K562 (cell line): ENCODE results near the gene RPS10. TPM values are rescaled to one million over a fixed set of nuclear protein-coding genes. Genes with fewer than 3 reads are reported as not detected.
"Not testable (repeated sequence)": the region's sequence is repeated elsewhere in the genome, so short reads cannot be mapped to it uniquely, and the experiment has no call there.

ENCODE experiments used
- ATAC-seq: fragments of 200-7000 bp; cut with Tn5 transposase; 3 replicates; pipeline ENCODE4 v1.9.1; 2020; ENCODE audit warnings: moderate library complexity
- BruUV-seq: library from RNA; stranded (reverse); fragments of 400-500 nt; replicated peaks from 2 replicates; lab custom pipeline; 2021; lab: Mats Ljungman, UMichigan
- CTCF ChIA-PET: fragments of 300-600 bp; formaldehyde crosslinking; extraction: SDS; loops from one replicate; lab custom pipeline; 2021; ENCODE audit warnings: low intra/inter-chr PET ratio; lab: Yijun Ruan, JAX
- POLR2A ChIA-PET: fragments of 300-600, 350-650 bp; sonication (Branson Sonifier 250); formaldehyde crosslinking; extraction: SDS; loops from one replicate; lab custom pipeline; 2021; ENCODE audit warnings: antibody characterized with exemption, inconsistent platforms; lab: Yijun Ruan, JAX
- DNase-seq, 4 experiments: peaks; one replicate each; pipeline versions ENCODE4 v3.0.0 to v3.0.0-alpha.2; 2011 to 2018; ENCODE audit warnings: low spot score in 3 of 4, mixed read lengths in 3 of 4; ENCODE audit errors: extremely low read depth in 1 of 4
- FAIRE-seq: peaks from 2 replicates; lab custom pipeline; 2011; peaks lifted over from hg19 to GRCh38; lab: Jason Lieb, UNC
- H2AFZ ChIP-seq: 2 replicates; pipeline ENCODE4 v1.6.0; 2011; ENCODE audit warnings: low read depth, low read length, control low read depth, inconsistent platforms
- H3K27ac ChIP-seq: fragments of 200-600 bp; 3 replicates; pipeline ENCODE4 v1.8.0; 2011; ENCODE audit warnings: low read depth, mild to moderate bottlenecking, control low read depth, inconsistent platforms, low read length, moderate library complexity, mixed read lengths; ENCODE audit errors: extremely low read depth
- H3K27me3 ChIP-seq, 2 experiments: fragments of 300-600 bp in 1 of 2; 2 replicates in 1 of 2; 3 replicates in 1 of 2; pipeline versions ENCODE4 v1.6.0 to v1.8.0; 2011; ENCODE audit warnings: inconsistent platforms in 2 of 2, low read length in 2 of 2, mild to moderate bottlenecking in 1 of 2, mixed read lengths in 1 of 2, moderate library complexity in 1 of 2; ENCODE audit not compliant: control insufficient read depth in 2 of 2, insufficient read depth in 2 of 2
- H3K36me3 ChIP-seq: fragments of 300-600 bp; 3 replicates; pipeline ENCODE4 v1.8.0; 2011; ENCODE audit warnings: mild to moderate bottlenecking, low read length, inconsistent platforms; ENCODE audit not compliant: control insufficient read depth, insufficient read depth
- H3K4me1 ChIP-seq, 2 experiments: fragments of 200-600 bp in 1 of 2; replicated peaks in 1 of 2; 2 replicates in 1 of 2; 3 replicates in 1 of 2; pipeline versions ENCODE4 v1.5.1 to v1.8.0; 2011; ENCODE audit warnings: inconsistent platforms in 2 of 2, low read length in 2 of 2, mild to moderate bottlenecking in 1 of 2, mixed read lengths in 1 of 2, moderate library complexity in 1 of 2; ENCODE audit not compliant: control insufficient read depth in 2 of 2, insufficient read depth in 2 of 2
- H3K4me2 ChIP-seq: 2 replicates; pipeline ENCODE4 v1.6.1; 2011; ENCODE audit warnings: low read length, control low read depth, inconsistent platforms, mixed read lengths; ENCODE audit not compliant: insufficient read depth
- H3K4me3 ChIP-seq: fragments of 200-600 bp; sonication (generic), shearing (Covaris generic); 2 replicates; pipeline ENCODE4 v1.5.1; 2016; ENCODE audit warnings: control low read depth, inconsistent platforms
- H3K79me2 ChIP-seq: fragments of 200-600 bp; 3 replicates; pipeline ENCODE4 v1.8.0; 2011; ENCODE audit warnings: low read length, inconsistent platforms; ENCODE audit not compliant: control insufficient read depth, insufficient read depth
- H3K9ac ChIP-seq, 2 experiments: 2 replicates each; pipeline versions ENCODE4 v1.6.0 to v1.6.1; 2011; ENCODE audit warnings: low read depth in 2 of 2, low read length in 2 of 2, control low read depth in 1 of 2, inconsistent platforms in 1 of 2, mild to moderate bottlenecking in 1 of 2, mixed read lengths in 1 of 2; ENCODE audit not compliant: insufficient read depth in 1 of 2
- H3K9me1 ChIP-seq: one replicate; pipeline ENCODE4 v1.6.0; 2011; ENCODE audit warnings: inconsistent platforms, mild to moderate bottlenecking, low read length, moderate library complexity; ENCODE audit not compliant: control insufficient read depth, insufficient read depth
- H3K9me3 ChIP-seq: replicated peaks from 2 replicates; pipeline ENCODE4 v1.5.1; 2011; ENCODE audit warnings: low read depth, low read length, inconsistent platforms; ENCODE audit not compliant: control insufficient read depth, insufficient read depth
- H4K20me1 ChIP-seq: replicated peaks from 2 replicates; pipeline ENCODE4 v1.6.1; 2011; ENCODE audit warnings: low read length, inconsistent platforms, mixed read lengths; ENCODE audit not compliant: control insufficient read depth, insufficient read depth
- BDP1 ChIP-seq: IDR thresholded peaks from 3 replicates; pipeline ENCODE4 v1.6.1; 2011; ENCODE audit not compliant: insufficient read length, insufficient read depth
- NONO ChIP-seq, 2 experiments: fragments of 200-400 bp in 1 of 2; fragments of 450-650 bp in 1 of 2; formaldehyde crosslinking in 1 of 2; IDR thresholded peaks; 2 replicates each; pipeline ENCODE4 v1.6.1; 2017; ENCODE audit warnings: low read depth in 2 of 2, mild to moderate bottlenecking in 2 of 2, moderate library complexity in 2 of 2, low read length in 1 of 2
- SIN3A ChIP-seq, 2 experiments: fragments of 150-350 bp in 1 of 2; IDR thresholded peaks; 2 replicates each; pipeline ENCODE4 v1.6.1; 2011 to 2016; ENCODE audit warnings: borderline replicate concordance in 2 of 2, low read depth in 2 of 2, low read length in 2 of 2, mild to moderate bottlenecking in 2 of 2, moderate library complexity in 2 of 2; ENCODE audit not compliant: control insufficient read depth in 1 of 2
- SRF ChIP-seq, 2 experiments: fragments of 250-450, 450-650 bp in 1 of 2; sonication (Bioruptor Pico) in 1 of 2; sonication (generic) in 1 of 2; formaldehyde crosslinking; IDR thresholded peaks; 2 replicates each; pipeline versions ENCODE4 v1.5.0 to v1.5.1; 2020 to 2022; ENCODE audit warnings: mild to moderate bottlenecking in 1 of 2, missing genetic modification reagents in 1 of 2
- TFAM ChIP-seq: fragments of 250-450 bp; sonication (Bioruptor Pico); conservative IDR thresholded peaks from 2 replicates; pipeline ENCODE4 v1.5.0; 2021; ENCODE audit warnings: mild to moderate bottlenecking, moderate library complexity
- ZNF146 ChIP-seq: IDR thresholded peaks from one replicate; pipeline ENCODE4 v1.6.1; 2018; ENCODE audit warnings: missing compliant biosample characterization; ENCODE audit not compliant: unreplicated experiment
- ZNF778 ChIP-seq: fragments of 450-650 bp; formaldehyde crosslinking; IDR thresholded peaks from 2 replicates; pipeline ENCODE4 v1.4.0; 2020; ENCODE audit warnings: mild to moderate bottlenecking, moderate library complexity
- WGBS: fragments of 100-300 bp; shearing (Covaris generic); methylation state at CpG from one replicate; pipeline ENCODE4 v1.1.6; 2016; ENCODE audit warnings: low coverage, mixed read lengths; ENCODE audit not compliant: insufficient coverage; ENCODE audit errors: missing lambda C conversion rate; 5-methylcytosine and 5-hydroxymethylcytosine counted together
- in situ Hi-C: fragments of 300-500 bp; cut with MboI; formaldehyde crosslinking; loops from 4 replicates; pipeline ENCODE4 v1.15.0; 2018; ENCODE audit warnings: inconsistent platforms, mixed read lengths
- intact Hi-C: fragments of 100-400 bp; cut with micrococcal nuclease; formaldehyde crosslinking; loops from 2 replicates; pipeline ENCODE4 v1.14.2; 2022
- polyA plus RNA-seq, 8 experiments: library from polyadenylated mRNA; depleted of rRNA in 4 of 8; stranded (reverse) in 5 of 8; unstranded in 3 of 8; fragments of >200 nt; fragmentation: Nextera tagmentation in 2 of 8; fragmentation: Illumina TruSeq in 1 of 8; extraction: Ambion mirVana in 2 of 8; extraction: Trizol in 1 of 8; gene quantifications; 2 replicates each; pipeline versions ENCODE4 v1.2.1 to v1.2.3, GENCODE V29; 2011 to 2014; ENCODE audit warnings: inconsistent platforms in 1 of 8, missing spikeins in 1 of 8
- total RNA-seq, 7 experiments: library from RNA; depleted of rRNA in 6 of 7; stranded (reverse); fragments of >200 nt in 6 of 7; fragmentation: Illumina TruSeq in 2 of 7; extraction: Trizol in 2 of 7; gene quantifications; 2 replicates each; pipeline versions ENCODE4 v1.2.1 to v1.2.3, GENCODE V29; 2011 to 2021; ENCODE audit warnings: low replicate concordance in 1 of 7
- TF ChIP-seq, protein P1 (sequence below): sonication (generic); formaldehyde crosslinking; IDR thresholded peaks from 2 replicates; pipeline ENCODE4 v1.8.0; 2022; ENCODE audit warnings: mild to moderate bottlenecking, missing genetic modification reagents, borderline replicate concordance

The RPS10 gene
- total and polyA plus RNA-seq, 9 of the 15 experiments (the other 6 are each of a cell fraction or from before 2014, with no cell fraction given) = 2,680 to 5,251 (median 3,876) TPM

DNA sequence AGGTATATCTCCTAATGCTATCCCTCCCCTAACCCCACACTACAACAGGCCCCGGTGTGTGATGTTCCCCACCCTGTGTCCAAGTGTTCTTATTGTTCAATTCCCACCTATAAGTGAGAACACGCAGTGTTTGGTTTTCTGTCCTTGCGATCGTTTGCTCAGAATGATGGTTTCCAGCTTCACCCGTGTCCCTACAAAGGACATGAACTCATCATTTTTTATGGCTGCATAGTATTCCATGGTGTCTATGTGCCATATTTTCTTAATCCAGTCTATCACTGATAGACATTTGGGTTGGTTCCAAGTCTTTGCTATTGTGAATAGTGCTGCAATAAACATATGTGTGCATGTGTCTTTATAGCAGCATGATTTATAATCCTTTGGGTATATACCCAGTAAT lies 54.0 kb downstream of the RPS10 start:
- H3K4me3 ChIP-seq, H3K9me1 ChIP-seq, H3K9me3 ChIP-seq, CTCF ChIA-PET, H3K9ac ChIP-seq, intact Hi-C loops, in situ Hi-C loops, H3K4me2 ChIP-seq, FAIRE-seq, ATAC-seq, BruUV-seq, POLR2A ChIA-PET, H3K27ac ChIP-seq, H3K27me3 ChIP-seq, H2AFZ ChIP-seq, DNase-seq: not testable (repeated sequence)
- H3K36me3 ChIP-seq = peaks cover 31% of the 10 kb centered on the region
- peaks cover 0 to 12% of the 10 kb centered on the region in 2 experiments; a peak in 4 of 5 replicates for H3K4me1 ChIP-seq
- peak; percentile 52 for TF ChIP-seq ZNF146
- peaks cover 92% of the 10 kb centered on the region for H3K79me2 ChIP-seq
- peaks cover 14% of the 10 kb centered on the region for H4K20me1 ChIP-seq
- 95% methylated on average over 5 of the region's 5 CpGs for WGBS

DNA sequence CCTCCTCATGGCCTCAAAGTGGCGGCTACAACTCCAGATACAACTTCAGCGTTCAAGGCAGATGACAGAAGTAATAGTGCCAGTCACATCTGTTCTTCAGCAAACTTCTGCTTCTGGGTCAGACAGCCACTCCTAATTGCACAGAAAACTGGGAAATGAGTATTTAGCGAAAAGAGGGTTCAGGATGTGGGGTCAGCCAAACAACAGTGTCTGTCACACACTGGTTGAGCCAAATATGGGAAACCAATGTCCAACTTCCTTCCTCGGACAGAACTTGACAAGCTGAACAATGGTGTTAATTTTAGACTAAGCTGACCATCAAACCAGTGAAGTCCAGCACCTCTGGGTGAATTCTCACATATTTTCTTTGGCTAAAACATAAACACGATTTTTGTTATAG lies 55.5 kb downstream of the RPS10 start:
- in situ Hi-C loops (no loop called here), intact Hi-C loops (no loop called here)
- BruUV-seq = no TSS peak
- no peak overlapping the region for H3K4me2 ChIP-seq
- H3K4me3 ChIP-seq = no peak overlapping the region
- peaks cover 9% of the 10 kb centered on the region for H4K20me1 ChIP-seq
- H3K79me2 ChIP-seq = peaks cover 87% of the 10 kb centered on the region
- H3K36me3 ChIP-seq = peaks cover 26% of the 10 kb centered on the region; the same call in 2 of the 3 replicates
- peaks cover 0 to 9% of the 10 kb centered on the region in 2 experiments; a peak in 3 of 5 replicates for H3K4me1 ChIP-seq
- H3K9me1 ChIP-seq = no peaks in the 10 kb centered on the region
- POLR2A ChIA-PET = interaction anchor here (1.6 kb wide), 1 partner anchor 9 kb away, joined by 5 read pairs; no protein-coding TSS in a partner anchor
- no peaks in the 10 kb centered on the region for H3K9me3 ChIP-seq
- FAIRE-seq (no peak), DNase-seq (no peak), ATAC-seq (no peak)
- peak overlapping the region in 1 of 2 experiments; percentile 15; a peak in 1 of 4 replicates for H3K9ac ChIP-seq
- CTCF ChIA-PET = no interaction called here
- no peak overlapping the region for H3K27ac ChIP-seq
- no peak overlapping the region for H2AFZ ChIP-seq
- no peaks in the 10 kb centered on the region for H3K27me3 ChIP-seq
- WGBS = 80% methylated on average over 5 of the region's 5 CpGs
- TF ChIP-seq BDP1 (no peak), SIN3A (IDR thresholded peaks at IDR 0.05; ENCODE audit: borderline replicate concordance in 2 of 2, control insufficient read depth in 1 of 2, low read depth in 2 of 2, low read length in 2 of 2) (no peak), SRF (CRISPR knock-in tag; IDR thresholded peaks at IDR 0.05) (no peak), TFAM (no peak), NONO (IDR thresholded peaks at IDR 0.05; ENCODE audit: low read depth in 2 of 2, low read length in 1 of 2) (no peak), ZNF778 (CRISPR knock-in tag) (no peak)
- TF ChIP-seq, protein P1, sequence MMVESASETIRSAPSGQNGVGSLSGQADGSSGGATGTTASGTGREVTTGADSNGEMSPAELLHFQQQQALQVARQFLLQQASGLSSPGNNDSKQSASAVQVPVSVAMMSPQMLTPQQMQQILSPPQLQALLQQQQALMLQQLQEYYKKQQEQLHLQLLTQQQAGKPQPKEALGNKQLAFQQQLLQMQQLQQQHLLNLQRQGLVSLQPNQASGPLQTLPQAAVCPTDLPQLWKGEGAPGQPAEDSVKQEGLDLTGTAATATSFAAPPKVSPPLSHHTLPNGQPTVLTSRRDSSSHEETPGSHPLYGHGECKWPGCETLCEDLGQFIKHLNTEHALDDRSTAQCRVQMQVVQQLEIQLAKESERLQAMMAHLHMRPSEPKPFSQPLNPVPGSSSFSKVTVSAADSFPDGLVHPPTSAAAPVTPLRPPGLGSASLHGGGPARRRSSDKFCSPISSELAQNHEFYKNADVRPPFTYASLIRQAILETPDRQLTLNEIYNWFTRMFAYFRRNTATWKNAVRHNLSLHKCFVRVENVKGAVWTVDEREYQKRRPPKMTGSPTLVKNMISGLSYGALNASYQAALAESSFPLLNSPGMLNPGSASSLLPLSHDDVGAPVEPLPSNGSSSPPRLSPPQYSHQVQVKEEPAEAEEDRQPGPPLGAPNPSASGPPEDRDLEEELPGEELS (CRISPR knock-in tag) = 0 out of 2 replicates have a peak, but pooled peaks have one; percentile 42
